Uterus (tissue), 2 donors: ENCODE data around the gene TUBB4A.

Experiments
- POLR2A ChIP-seq, 2 donors: fragments of 450-650 bp; IDR thresholded peaks; one replicate each; pipeline ENCODE4 v1.6.1; 2016; ENCODE audit warnings: antibody characterized with exemption in 2 of 2, mild to moderate bottlenecking in 1 of 2, moderate library complexity in 1 of 2
- TF ChIP-seq, protein P1 (sequence below), 4 experiments: fragments of 200-600 bp in 2 of 4; fragments of 450-650 bp in 2 of 4; sonication (generic) in 2 of 4; IDR thresholded peaks; one replicate each; pipeline ENCODE4 v1.5.1; 2016 to 2019; ENCODE audit warnings: antibody characterized with exemption in 4 of 4, mild to moderate bottlenecking in 2 of 4, moderate library complexity in 1 of 4

GRCh38 chr19:6534451-6535093 lies 32.5 kb upstream of the TUBB4A start:
- TF ChIP-seq, protein P1, sequence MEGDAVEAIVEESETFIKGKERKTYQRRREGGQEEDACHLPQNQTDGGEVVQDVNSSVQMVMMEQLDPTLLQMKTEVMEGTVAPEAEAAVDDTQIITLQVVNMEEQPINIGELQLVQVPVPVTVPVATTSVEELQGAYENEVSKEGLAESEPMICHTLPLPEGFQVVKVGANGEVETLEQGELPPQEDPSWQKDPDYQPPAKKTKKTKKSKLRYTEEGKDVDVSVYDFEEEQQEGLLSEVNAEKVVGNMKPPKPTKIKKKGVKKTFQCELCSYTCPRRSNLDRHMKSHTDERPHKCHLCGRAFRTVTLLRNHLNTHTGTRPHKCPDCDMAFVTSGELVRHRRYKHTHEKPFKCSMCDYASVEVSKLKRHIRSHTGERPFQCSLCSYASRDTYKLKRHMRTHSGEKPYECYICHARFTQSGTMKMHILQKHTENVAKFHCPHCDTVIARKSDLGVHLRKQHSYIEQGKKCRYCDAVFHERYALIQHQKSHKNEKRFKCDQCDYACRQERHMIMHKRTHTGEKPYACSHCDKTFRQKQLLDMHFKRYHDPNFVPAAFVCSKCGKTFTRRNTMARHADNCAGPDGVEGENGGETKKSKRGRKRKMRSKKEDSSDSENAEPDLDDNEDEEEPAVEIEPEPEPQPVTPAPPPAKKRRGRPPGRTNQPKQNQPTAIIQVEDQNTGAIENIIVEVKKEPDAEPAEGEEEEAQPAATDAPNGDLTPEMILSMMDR (IDR thresholded peaks at IDR 0.05) = no peak
- no peak for TF ChIP-seq POLR2A (IDR thresholded peaks at IDR 0.05)
